ENCODE measurements around the gene GRIP2.

GRCh38 chr3:14481646-14482036 lies 58.5 kb downstream of the GRIP2 start:
- TF ChIP-seq, protein P1, sequence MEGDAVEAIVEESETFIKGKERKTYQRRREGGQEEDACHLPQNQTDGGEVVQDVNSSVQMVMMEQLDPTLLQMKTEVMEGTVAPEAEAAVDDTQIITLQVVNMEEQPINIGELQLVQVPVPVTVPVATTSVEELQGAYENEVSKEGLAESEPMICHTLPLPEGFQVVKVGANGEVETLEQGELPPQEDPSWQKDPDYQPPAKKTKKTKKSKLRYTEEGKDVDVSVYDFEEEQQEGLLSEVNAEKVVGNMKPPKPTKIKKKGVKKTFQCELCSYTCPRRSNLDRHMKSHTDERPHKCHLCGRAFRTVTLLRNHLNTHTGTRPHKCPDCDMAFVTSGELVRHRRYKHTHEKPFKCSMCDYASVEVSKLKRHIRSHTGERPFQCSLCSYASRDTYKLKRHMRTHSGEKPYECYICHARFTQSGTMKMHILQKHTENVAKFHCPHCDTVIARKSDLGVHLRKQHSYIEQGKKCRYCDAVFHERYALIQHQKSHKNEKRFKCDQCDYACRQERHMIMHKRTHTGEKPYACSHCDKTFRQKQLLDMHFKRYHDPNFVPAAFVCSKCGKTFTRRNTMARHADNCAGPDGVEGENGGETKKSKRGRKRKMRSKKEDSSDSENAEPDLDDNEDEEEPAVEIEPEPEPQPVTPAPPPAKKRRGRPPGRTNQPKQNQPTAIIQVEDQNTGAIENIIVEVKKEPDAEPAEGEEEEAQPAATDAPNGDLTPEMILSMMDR (optimal IDR thresholded peaks at IDR 0.05 in 1 of 3, IDR thresholded peaks at IDR 0.05 in 1 of 3, conservative IDR thresholded peaks at IDR 0.05 in 1 of 3; ENCODE audit: extremely low read depth in 1 of 3, insufficient read depth in 2 of 3, low read length in 3 of 3), result no peak
- no peak for TF ChIP-seq EZH2 (IDR thresholded peaks at IDR 0.05; ENCODE audit: low read length)
